HepG2 (cell line): ENCODE data around the gene LEMD2. TPM values are rescaled to one million over a fixed set of nuclear protein-coding genes. Genes with fewer than 3 reads are reported as not detected.
A peak's percentile ranks its signal among the peaks of the same experiment; 100 is the strongest.

Experiments used
- GATAD1 ChIP-seq: IDR thresholded peaks from 2 replicates; pipeline ENCODE4 v1.6.1; 2016; ENCODE audit warnings: missing genetic modification reagents, missing compliant biosample characterization
- GATAD2A ChIP-seq: IDR thresholded peaks from 2 replicates; pipeline ENCODE4 v1.6.1; 2016
- HMG20B ChIP-seq: conservative IDR thresholded peaks from 2 replicates; pipeline ENCODE4 v1.6.1; 2016; ENCODE audit warnings: missing genetic modification reagents, missing compliant biosample characterization
- NFKB2 ChIP-seq: sonication (generic); formaldehyde crosslinking; IDR thresholded peaks from 2 replicates; pipeline ENCODE4 v1.4.0; 2020; ENCODE audit warnings: missing genetic modification reagents, borderline replicate concordance
- REL ChIP-seq: sonication (generic); formaldehyde crosslinking; conservative IDR thresholded peaks from 2 replicates; pipeline ENCODE4 v1.8.0; 2022; ENCODE audit warnings: mild to moderate bottlenecking, missing genetic modification reagents, moderate library complexity
- SNAI1 ChIP-seq: sonication (generic); formaldehyde crosslinking; IDR thresholded peaks from 2 replicates; pipeline ENCODE4 v1.5.0; 2020; ENCODE audit warnings: mild to moderate bottlenecking, missing genetic modification reagents, borderline replicate concordance
- SP2 ChIP-seq: sonication (generic); formaldehyde crosslinking; IDR thresholded peaks from 2 replicates; pipeline ENCODE4 v1.5.1; 2020; ENCODE audit warnings: mild to moderate bottlenecking, missing genetic modification reagents
- SP4 ChIP-seq: sonication (generic); formaldehyde crosslinking; IDR thresholded peaks from 2 replicates; pipeline ENCODE4 v1.8.1; 2023; ENCODE audit warnings: mild to moderate bottlenecking, missing genetic modification reagents
- STAG1 ChIP-seq: sonication (generic); formaldehyde crosslinking; IDR thresholded peaks from 2 replicates; pipeline ENCODE4 v1.4.0; 2020; ENCODE audit warnings: missing genetic modification reagents
- TOE1 ChIP-seq: sonication (generic); formaldehyde crosslinking; IDR thresholded peaks from 2 replicates; pipeline ENCODE4 v1.4.0; 2020; ENCODE audit warnings: mild to moderate bottlenecking, missing genetic modification reagents
- U2AF2 ChIP-seq: fragments of 200-400 bp; formaldehyde crosslinking; IDR thresholded peaks from 2 replicates; pipeline ENCODE4 v1.6.1; 2017; ENCODE audit warnings: low read depth, mild to moderate bottlenecking, low read length
- ZFP36L1 ChIP-seq: sonication (generic); formaldehyde crosslinking; IDR thresholded peaks from 2 replicates; pipeline ENCODE4 v1.8.0; 2022; ENCODE audit warnings: mild to moderate bottlenecking, missing genetic modification reagents, moderate library complexity
- ZNF101 ChIP-seq: sonication (generic); formaldehyde crosslinking; IDR thresholded peaks from 2 replicates; pipeline ENCODE4 v1.4.0; 2020; ENCODE audit warnings: mild to moderate bottlenecking, low read depth, missing genetic modification reagents, borderline replicate concordance
- ZNF143 ChIP-seq: sonication (generic); formaldehyde crosslinking; IDR thresholded peaks from 2 replicates; pipeline ENCODE4 v1.4.0; 2020; ENCODE audit warnings: missing genetic modification reagents
- ZNF616 ChIP-seq: sonication (generic); formaldehyde crosslinking; IDR thresholded peaks from 2 replicates; pipeline ENCODE4 v1.5.0; 2020; ENCODE audit warnings: low read depth, mild to moderate bottlenecking, missing genetic modification reagents
- ZSCAN9 ChIP-seq: IDR thresholded peaks from 2 replicates; pipeline ENCODE4 v1.6.1; 2016; ENCODE audit warnings: borderline replicate concordance
- polyA plus RNA-seq, 8 experiments: library from polyadenylated mRNA; depleted of rRNA in 3 of 8; stranded (reverse) in 7 of 8; unstranded in 1 of 8; fragments of >200 nt; fragmentation: Illumina TruSeq in 4 of 8; extraction: Trizol in 4 of 8; gene quantifications; 2 replicates each; pipeline versions ENCODE4 v1.2.1 to v1.2.3, GENCODE V29; 2011 to 2016; ENCODE audit warnings: low read depth in 4 of 8, missing spikeins in 1 of 8, mixed read lengths in 1 of 8; ENCODE audit not compliant: insufficient read depth in 1 of 8
- total RNA-seq, 5 experiments: library from RNA; depleted of rRNA; stranded (reverse); fragments of >200 nt; fragmentation: Illumina TruSeq; extraction: Trizol; gene quantifications; 2 replicates each; pipeline ENCODE4 v1.2.3, GENCODE V29; 2016; ENCODE audit warnings: low read depth in 1 of 5
- TF ChIP-seq, protein P1 (sequence below): sonication (generic); formaldehyde crosslinking; IDR thresholded peaks from 2 replicates; pipeline ENCODE4 v1.4.0; 2020; ENCODE audit warnings: missing genetic modification reagents
- TF ChIP-seq, protein P2 (sequence below): sonication (generic); formaldehyde crosslinking; IDR thresholded peaks from 2 replicates; pipeline ENCODE4 v1.8.0; 2022; ENCODE audit warnings: mild to moderate bottlenecking, missing genetic modification reagents, borderline replicate concordance
- TF ChIP-seq, protein P3 (sequence below): sonication (generic); formaldehyde crosslinking; IDR thresholded peaks from 2 replicates; pipeline ENCODE4 v1.4.0; 2020; ENCODE audit warnings: missing genetic modification reagents
- TF ChIP-seq, protein P4 (sequence below): sonication (generic); formaldehyde crosslinking; IDR thresholded peaks from 2 replicates; pipeline ENCODE4 v1.4.0; 2020; ENCODE audit warnings: missing genetic modification reagents

The LEMD2 gene
- total and polyA plus RNA-seq, 2 of the 13 experiments (the other 11 are each of a cell fraction or from before 2014, with no cell fraction given): 45.2 to 62.9 TPM

DNA sequence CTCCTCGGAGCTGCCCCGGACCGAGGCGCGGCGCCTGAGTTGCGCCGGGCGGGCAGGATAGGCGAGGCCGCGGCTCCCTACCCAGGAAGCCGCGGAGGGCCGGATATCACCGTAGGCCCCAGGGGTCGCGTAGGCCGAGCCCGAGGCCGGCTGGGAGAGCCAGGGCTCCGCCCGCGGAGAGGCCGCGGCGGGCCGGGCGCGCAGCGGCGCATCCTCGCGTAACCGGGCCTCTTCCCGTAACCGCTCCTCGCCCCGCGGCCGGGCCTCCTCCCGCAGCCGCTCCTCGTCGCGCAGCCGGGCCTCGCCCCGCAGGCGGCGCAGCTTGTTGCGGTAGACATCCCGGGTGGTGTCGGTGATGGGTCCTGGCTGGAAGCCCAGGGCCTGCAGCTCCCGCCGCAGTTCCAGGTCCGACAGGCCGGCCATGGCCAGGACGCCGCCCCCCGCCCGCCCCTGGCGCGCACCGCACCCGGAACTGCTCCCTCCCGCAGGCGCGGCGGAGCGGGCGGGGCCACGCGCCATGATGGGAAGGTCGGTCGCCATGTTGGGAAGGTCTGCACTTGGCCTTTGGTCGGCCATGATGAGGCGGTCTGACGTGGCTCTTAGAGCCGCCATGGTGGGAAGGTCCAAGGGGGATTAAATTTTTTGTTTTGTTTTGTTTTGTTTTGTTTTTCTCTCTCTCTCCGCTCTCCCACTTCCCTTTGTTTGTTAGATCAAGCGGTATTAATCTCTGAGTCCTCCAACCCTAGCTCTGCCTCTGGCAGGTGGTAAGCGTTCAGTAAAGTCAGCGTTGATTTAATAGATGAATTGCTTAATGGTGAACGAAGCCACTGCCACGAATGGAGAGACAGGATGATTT, at the start of gene LEMD2 (continued):
- TF ChIP-seq, protein P1, sequence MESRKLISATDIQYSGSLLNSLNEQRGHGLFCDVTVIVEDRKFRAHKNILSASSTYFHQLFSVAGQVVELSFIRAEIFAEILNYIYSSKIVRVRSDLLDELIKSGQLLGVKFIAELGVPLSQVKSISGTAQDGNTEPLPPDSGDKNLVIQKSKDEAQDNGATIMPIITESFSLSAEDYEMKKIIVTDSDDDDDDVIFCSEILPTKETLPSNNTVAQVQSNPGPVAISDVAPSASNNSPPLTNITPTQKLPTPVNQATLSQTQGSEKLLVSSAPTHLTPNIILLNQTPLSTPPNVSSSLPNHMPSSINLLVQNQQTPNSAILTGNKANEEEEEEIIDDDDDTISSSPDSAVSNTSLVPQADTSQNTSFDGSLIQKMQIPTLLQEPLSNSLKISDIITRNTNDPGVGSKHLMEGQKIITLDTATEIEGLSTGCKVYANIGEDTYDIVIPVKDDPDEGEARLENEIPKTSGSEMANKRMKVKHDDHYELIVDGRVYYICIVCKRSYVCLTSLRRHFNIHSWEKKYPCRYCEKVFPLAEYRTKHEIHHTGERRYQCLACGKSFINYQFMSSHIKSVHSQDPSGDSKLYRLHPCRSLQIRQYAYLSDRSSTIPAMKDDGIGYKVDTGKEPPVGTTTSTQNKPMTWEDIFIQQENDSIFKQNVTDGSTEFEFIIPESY (CRISPR knock-in tag): peak; percentile 57
- 0 out of 2 replicates have a peak, but pooled peaks have one; percentile 53 for TF ChIP-seq REL (CRISPR knock-in tag)
- peak; percentile 62; the same call in 1 of the 2 replicates for TF ChIP-seq ZNF143
- TF ChIP-seq TOE1 (CRISPR knock-in tag): peak; percentile 76; the same call in 1 of the 2 replicates
- TF ChIP-seq, protein P2, sequence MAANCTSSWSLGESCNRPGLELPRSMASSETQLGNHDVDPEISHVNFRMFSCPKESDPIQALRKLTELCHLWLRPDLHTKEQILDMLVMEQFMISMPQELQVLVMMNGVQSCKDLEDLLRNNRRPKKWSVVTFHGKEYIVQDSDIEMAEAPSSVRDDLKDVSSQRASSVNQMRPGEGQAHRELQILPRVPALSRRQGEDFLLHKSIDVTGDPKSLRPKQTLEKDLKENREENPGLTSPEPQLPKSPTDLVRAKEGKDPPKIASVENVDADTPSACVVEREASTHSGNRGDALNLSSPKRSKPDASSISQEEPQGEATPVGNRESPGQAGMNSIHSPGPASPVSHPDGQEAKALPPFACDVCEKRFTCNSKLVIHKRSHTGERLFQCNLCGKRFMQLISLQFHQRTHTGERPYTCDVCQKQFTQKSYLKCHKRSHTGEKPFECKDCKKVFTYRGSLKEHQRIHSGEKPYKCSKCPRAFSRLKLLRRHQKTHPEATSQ (CRISPR knock-in tag): no peak
- TF ChIP-seq HMG20B (CRISPR knock-in tag): 0 out of 2 replicates have a peak, but pooled peaks have one; percentile 28
- TF ChIP-seq NFKB2 (CRISPR knock-in tag): 0 out of 2 replicates have a peak, but pooled peaks have one; percentile 56
- TF ChIP-seq ZFP36L1 (CRISPR knock-in tag): 0 out of 2 replicates have a peak, but pooled peaks have one; percentile 71
- TF ChIP-seq ZSCAN9 (CRISPR knock-in tag): no peak
- TF ChIP-seq, protein P3, sequence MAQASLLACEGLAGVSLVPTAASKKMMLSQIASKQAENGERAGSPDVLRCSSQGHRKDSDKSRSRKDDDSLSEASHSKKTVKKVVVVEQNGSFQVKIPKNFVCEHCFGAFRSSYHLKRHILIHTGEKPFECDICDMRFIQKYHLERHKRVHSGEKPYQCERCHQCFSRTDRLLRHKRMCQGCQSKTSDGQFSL (CRISPR knock-in tag): peak; percentile 46; the same call in 1 of the 2 replicates
- TF ChIP-seq, protein P4, sequence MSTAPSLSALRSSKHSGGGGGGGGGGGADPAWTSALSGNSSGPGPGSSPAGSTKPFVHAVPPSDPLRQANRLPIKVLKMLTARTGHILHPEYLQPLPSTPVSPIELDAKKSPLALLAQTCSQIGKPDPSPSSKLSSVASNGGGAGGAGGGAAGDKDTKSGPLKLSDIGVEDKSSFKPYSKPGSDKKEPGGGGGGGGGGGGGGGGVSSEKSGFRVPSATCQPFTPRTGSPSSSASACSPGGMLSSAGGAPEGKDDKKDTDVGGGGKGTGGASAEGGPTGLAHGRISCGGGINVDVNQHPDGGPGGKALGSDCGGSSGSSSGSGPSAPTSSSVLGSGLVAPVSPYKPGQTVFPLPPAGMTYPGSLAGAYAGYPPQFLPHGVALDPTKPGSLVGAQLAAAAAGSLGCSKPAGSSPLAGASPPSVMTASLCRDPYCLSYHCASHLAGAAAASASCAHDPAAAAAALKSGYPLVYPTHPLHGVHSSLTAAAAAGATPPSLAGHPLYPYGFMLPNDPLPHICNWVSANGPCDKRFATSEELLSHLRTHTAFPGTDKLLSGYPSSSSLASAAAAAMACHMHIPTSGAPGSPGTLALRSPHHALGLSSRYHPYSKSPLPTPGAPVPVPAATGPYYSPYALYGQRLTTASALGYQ (CRISPR knock-in tag): peak; percentile 86; the same call in 1 of the 2 replicates
- peak; percentile 89 for TF ChIP-seq ZNF101 (CRISPR knock-in tag)
- peak; percentile 63 for TF ChIP-seq SP2
- peak; percentile 84; the same call in 1 of the 2 replicates for TF ChIP-seq ZNF616 (CRISPR knock-in tag)
- TF ChIP-seq U2AF2: 0 out of 2 replicates have a peak, but pooled peaks have one; percentile 76
- peak; percentile 2; the same call in 1 of the 2 replicates for TF ChIP-seq STAG1 (CRISPR knock-in tag)
- TF ChIP-seq GATAD2A: peak; percentile 67
- TF ChIP-seq SP4: peak; percentile 87; the same call in 1 of the 2 replicates
- TF ChIP-seq GATAD1 (CRISPR knock-in tag): peak; percentile 89
- no peak for TF ChIP-seq SNAI1 (CRISPR knock-in tag)
